Embryonic facial prominence (tissue), 1 donor: ENCODE results near the gene ASCL3.
"Not testable (repeated sequence)": the region's sequence is repeated elsewhere in the genome, so short reads cannot be mapped to it uniquely, and the experiment has no call there.

ENCODE experiments used
- DNase-seq: peaks from one replicate; pipeline ENCODE4 v3.0.0-alpha.2; 2016; ENCODE audit errors: extremely low spot score

Gene ASCL3

GRCh38 chr11:8910649-8911026 is 32.2 kb downstream of the ASCL3 start:
- no peak for DNase-seq

DNA sequence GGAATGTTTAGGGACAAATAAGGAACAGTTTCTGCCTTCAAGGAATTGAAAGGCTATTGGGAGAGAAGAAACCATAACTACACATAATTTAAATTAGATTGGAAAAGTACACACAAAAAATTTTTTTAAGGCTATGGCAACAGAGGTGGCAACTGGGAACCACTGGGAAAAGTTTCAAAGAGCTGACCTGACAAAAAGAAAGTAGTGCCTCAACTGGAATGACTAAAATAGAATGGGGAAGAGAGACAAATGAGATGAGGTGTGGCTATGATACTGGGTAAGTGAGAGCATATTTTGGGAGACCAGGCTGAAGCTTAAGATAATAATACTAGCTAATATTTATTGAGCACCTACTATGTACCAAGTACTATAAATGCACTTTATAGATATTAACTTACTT is 34.7 kb downstream of the ASCL3 start:
- DNase-seq = no peak

DNA sequence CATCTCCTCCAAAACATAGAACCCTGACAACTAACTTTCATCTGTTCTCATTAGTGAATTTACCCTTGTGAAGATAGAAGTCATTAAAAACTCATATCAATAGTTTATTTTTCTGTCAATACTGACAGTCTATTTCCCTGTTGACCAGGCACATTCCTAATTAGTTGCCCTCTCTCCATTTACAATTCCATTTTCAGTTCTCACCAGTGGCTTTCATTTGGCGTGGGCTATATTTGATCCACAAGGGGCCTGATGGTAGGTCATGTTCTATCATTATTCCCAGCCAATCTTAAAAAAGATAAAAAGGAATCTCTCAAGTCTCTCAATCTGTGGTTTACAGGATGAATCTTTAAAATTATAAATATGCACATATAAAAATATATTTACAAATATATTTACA is 35.7 kb downstream of the ASCL3 start:
- DNase-seq = no peak

DNA sequence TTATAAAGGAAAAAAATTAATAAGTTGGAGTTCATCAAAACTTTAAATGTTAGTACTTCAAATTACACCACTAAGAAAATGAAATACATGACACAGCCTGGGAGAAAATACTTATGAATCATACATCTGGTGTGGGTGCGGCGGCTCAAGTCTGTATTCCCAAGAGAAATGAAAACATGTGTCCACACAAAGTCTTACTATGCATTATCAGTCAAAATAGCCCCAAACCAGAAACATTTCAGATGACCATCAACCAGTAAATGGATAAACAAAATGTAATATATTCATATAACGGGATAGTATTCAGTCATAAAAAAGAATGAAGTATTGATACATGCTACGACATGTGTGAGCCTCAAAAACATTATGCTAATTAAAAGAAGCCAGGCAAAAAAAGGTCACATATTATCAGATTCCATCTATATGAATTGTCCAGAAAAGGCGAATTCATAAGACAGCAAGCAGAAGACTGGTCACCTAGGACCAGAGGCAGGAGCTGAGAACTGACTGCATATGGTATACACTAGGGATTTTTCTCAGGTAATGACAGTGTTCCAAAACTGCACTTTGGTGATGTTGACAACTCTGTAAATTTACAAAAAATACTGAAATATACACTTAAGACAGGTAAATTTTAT is 37.2 kb downstream of the ASCL3 start:
- DNase-seq = no peak

DNA sequence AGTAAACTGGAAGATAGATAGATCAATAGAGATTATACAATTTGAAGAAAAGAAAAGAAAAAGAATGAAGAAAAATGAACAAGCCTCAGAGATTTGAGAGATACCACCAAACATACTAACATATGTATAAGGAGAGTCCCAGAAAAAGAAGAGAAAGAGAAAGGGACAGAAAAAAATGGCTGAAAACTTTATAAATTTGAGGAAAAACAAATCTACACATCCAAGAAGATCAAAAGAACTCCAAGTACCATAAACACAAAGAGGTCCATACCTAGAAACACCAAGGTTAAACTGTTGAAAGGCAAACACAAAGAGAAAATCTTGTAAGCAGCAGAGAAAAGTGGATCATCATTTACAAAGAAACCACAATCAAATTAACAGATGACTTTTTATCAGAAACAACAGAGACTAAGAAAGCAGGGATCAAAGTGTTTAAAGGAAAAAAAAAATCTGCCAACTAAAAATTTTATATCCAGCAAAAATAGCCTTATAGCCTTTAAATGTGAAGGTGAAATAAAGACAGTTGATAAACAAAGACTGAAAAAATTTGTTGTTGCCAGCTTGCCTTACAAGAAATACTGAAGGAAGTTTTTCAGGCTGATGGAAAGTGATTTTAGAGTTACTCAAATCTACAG is 43.6 kb downstream of the ASCL3 start:
- DNase-seq = no peak

GRCh38 chr11:8891185-8891584 is 51.6 kb downstream of the ASCL3 start:
- DNase-seq = not testable (repeated sequence)
